B cell (primary cell): ENCODE data around the gene BBS1.

Experiments
- EZH2 ChIP-seq: IDR thresholded peaks from 2 replicates; pipeline ENCODE4 v1.6.1; 2012; ENCODE audit warnings: borderline replicate concordance, low read depth, mild to moderate bottlenecking, moderate library complexity, low read length; ENCODE audit not compliant: insufficient read depth, poor library complexity, severe bottlenecking
- TF ChIP-seq, protein P1 (sequence below): fragments of 200-600 bp; IDR thresholded peaks from one replicate; pipeline ENCODE4 v1.8.0; 2022; ENCODE audit warnings: antibody characterized with exemption, mild to moderate bottlenecking

DNA sequence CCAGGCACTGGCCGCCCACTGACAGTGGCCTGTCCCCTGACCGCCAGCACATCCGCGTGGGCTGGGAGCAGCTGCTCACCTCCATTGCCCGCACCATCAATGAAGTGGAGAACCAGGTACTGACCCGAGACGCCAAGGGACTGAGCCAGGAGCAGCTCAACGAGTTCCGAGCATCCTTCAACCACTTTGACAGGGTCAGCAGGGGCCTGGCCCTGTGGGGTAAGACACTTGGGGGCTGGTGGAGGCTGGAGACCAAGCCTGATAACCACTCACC is 51.5 kb downstream of the BBS1 start:
- TF ChIP-seq, protein P1, sequence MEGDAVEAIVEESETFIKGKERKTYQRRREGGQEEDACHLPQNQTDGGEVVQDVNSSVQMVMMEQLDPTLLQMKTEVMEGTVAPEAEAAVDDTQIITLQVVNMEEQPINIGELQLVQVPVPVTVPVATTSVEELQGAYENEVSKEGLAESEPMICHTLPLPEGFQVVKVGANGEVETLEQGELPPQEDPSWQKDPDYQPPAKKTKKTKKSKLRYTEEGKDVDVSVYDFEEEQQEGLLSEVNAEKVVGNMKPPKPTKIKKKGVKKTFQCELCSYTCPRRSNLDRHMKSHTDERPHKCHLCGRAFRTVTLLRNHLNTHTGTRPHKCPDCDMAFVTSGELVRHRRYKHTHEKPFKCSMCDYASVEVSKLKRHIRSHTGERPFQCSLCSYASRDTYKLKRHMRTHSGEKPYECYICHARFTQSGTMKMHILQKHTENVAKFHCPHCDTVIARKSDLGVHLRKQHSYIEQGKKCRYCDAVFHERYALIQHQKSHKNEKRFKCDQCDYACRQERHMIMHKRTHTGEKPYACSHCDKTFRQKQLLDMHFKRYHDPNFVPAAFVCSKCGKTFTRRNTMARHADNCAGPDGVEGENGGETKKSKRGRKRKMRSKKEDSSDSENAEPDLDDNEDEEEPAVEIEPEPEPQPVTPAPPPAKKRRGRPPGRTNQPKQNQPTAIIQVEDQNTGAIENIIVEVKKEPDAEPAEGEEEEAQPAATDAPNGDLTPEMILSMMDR = no peak
- TF ChIP-seq EZH2 = no peak
